ENCODE results near the gene MRPL34. TPM values are rescaled to one million over a fixed set of nuclear protein-coding genes. Genes with fewer than 3 reads are reported as not detected.
"Not testable (repeated sequence)": the region's sequence is repeated elsewhere in the genome, so short reads cannot be mapped to it uniquely, and the experiment has no call there.

MRPL34 gene
- polyA plus RNA-seq, 6 donors from 2014 or later, result 121 to 189 (median 160) TPM

DNA sequence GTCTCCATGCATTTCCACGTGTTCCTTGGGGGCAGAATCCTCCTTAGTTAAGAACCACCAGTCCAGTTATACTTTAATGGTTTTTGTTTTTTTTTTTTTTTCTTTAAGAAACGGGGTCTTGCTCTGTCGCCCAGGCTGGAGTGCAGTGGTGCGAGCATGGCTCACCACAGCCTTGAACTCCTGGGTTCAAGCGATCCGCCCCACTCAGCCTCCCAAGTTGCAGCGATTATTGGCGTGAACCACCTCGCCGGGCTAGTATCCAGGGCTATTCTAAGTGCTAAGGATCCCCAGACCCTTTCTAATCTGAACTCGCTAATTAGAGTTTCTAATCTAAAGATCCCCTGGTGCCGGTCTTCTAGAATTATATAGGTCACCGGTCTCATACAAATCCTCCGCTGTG, 12.1 kb upstream of the MRPL34 start:
- no peaks in the 10 kb centered on the region for H3K36me3 Mint-ChIP-seq
- DNase-seq (no peak), ATAC-seq (ENCODE audit: low read depth in 2 of 2) (no peak)
- H3K4me3 Mint-ChIP-seq, result peak overlapping the region in 3 of 8 donors; percentile 11 to 49 (median 47)
- H3K9me3 Mint-ChIP-seq, result no peaks in the 10 kb centered on the region
- H3K4me1 Mint-ChIP-seq, result peaks cover 4 to 16% (median 5%) of the 10 kb centered on the region in 3 donors
- no peaks in the 10 kb centered on the region for H3K27me3 Mint-ChIP-seq
- no peak overlapping the region for H3K27ac Mint-ChIP-seq

DNA sequence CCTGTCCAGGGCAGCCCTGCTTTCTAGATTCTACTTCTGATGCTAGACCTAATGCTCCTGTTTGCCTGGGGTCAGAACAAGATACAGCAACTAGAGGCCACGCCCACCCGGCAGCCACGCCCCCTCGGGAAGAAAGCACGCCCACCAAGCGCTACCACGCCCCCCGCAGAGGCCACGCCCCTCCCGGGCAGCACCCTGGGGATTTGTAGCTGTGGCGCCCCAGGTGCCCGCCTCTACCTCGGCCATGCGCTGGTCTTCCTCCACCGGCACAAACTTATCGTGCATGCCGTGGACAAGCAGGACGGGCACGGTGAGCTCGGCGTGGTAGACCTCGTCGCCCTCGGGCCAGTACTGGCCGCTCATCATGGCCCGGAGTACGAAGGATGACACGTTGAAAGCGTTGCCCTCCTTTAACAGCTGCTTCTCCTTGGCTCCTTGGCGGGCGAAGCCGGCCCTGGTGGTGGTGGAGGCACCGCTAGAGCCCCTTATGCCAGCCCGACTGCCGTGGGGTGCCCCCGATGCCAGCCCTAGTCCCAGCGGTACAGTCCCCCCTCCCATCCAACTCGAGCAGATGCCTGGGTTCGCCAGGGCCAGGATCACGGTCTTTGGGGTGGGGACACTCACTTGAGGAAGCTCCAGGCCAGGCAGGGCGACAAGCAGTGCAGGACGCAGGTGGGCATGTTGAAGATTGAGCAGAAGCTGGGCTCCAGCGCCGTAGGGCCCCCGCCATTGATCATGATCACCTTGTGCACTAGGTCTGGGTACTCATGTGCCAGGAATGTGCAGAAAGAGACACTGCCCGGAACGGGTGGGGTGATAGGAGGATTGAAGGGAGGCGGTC, 11.4 kb upstream of the MRPL34 start:
- Mint-ChIP-seq H3K36me3 (no peaks in the 10 kb centered on the region), H3K4me3 (peak overlapping the region in 4 of 8 donors; percentile 41 to 49 (median 44)), H3K27me3 (no peaks in the 10 kb centered on the region), H3K9me3 (no peaks in the 10 kb centered on the region), H3K4me1 (peaks cover 4 to 16% (median 5%) of the 10 kb centered on the region in 3 donors), H3K27ac (peak overlapping the region in 1 of 6 donors; percentile 49)
- DNase-seq (no peak), ATAC-seq (ENCODE audit: low read depth in 2 of 2) (no peak)

DNA sequence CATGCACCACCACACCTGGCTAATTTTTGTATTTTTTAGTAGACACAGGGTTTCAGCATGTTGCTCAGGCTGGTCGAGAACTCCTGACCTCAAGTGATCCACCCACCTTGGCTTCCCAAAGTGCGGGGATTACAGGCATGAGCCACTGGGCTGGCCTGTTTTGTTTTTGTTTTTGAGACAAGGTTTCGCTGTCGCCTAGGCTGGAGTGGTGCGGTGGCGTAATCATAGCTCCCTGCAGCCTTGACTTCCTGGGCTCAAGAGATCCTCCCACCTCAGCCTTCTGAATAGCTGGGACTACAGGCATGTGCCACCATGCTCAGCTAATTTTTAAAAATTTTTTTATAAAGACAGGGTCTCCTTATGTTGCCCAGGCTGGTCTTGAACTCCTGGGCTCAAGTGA, 10.1 kb upstream of the MRPL34 start:
- H3K9me3 Mint-ChIP-seq; H3K4me3 Mint-ChIP-seq; H3K27me3 Mint-ChIP-seq; DNase-seq; H3K36me3 Mint-ChIP-seq; H3K4me1 Mint-ChIP-seq; H3K27ac Mint-ChIP-seq; ATAC-seq (ENCODE audit: low read depth in 2 of 2): not testable (repeated sequence)

DNA sequence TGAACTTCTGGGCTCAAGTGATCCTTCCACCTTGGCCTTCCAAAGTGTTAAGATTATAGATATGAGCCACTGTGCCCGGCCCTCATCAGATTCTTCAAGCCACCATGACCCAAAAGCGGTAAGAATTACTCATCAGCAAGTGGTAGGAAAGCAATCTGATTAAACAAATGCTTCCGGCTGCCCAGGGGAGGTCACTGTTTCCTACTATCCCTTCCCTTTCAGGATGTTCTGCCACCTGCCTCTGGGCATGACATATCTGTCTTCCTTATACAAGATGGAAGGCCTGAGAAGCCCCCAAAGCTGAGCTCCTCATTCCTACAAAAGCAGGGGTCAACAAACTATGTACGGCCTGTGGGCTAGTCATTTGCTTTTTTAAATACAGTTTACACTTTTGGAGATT, 9.4 kb upstream of the MRPL34 start:
- Mint-ChIP-seq H3K36me3 (no peaks in the 10 kb centered on the region), H3K27me3 (no peaks in the 10 kb centered on the region), H3K4me3 (peak overlapping the region in 1 of 8 donors; percentile 16), H3K4me1 (peaks cover 4 to 10% (median 5%) of the 10 kb centered on the region in 3 donors), H3K27ac (peak overlapping the region in 2 of 6 donors; percentile 42 to 69), H3K9me3 (peaks cover 0 to 1% (median 0%) of the 10 kb centered on the region in 7 donors)
- DNase-seq (no peak), ATAC-seq (ENCODE audit: low read depth in 2 of 2) (no peak)

DNA sequence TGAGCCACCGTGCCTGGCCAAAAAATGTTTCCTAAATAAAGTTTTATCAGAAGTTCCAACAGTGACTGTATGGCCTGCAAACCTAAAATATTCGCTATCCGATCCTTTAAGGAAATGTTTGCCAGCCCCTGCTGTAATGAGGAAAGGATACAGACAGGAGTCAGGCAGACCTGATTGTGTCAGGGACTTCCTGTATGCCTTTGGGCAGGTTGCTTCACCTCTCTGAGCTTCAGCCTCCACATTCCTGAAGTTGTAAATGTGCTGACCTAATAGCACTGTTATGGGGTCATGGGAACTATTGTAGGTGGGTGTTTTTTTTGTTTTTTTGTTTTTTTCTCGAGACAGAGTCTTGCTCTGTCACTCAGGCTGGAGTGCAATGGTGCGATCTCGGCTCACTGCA, 8.7 kb upstream of the MRPL34 start:
- Mint-ChIP-seq H3K9me3 (peaks cover 0 to 1% (median 0%) of the 10 kb centered on the region in 7 donors), H3K27ac (no peak overlapping the region), H3K4me3 (no peak overlapping the region), H3K36me3 (no peaks in the 10 kb centered on the region), H3K27me3 (no peaks in the 10 kb centered on the region), H3K4me1 (peaks cover 1 to 11% (median 4%) of the 10 kb centered on the region in 3 donors)
- ATAC-seq (ENCODE audit: low read depth in 2 of 2) (no peak), DNase-seq (no peak)

DNA sequence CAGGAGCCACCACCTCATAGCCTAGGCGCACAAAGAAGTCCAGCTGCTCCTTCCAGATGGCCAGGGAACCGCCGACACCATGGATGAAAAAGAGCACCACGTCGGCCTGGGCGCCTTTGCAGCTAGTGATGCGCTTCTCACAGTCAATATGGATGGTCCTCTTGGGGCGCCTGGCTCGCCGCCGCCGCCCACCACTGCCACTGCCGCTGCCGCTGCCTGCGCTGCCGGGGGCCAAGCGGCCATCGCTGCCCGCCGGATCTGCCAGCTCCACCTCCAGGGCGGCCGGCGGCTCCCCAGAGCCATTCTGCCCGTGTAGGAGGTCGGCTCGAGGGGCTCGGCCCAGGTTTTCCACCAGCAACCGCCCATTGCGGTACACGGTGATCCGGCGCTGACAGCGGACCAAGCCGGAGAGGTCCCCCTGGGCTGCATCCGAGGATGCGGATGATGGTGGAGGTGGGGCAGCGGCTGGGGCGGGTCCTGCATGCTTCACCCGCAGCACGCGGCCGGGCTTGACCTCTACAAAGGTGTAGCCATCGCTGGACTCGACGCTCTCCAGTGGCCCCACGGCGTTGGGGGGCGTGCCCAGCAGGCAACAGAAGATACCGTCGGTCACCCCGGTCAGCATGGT, 4.6 kb upstream of the MRPL34 start:
- no peak overlapping the region for H3K27ac Mint-ChIP-seq
- ATAC-seq (ENCODE audit: low read depth in 2 of 2) (no peak), DNase-seq (no peak)
- H3K4me3 Mint-ChIP-seq, result peak overlapping the region in 2 of 8 donors; percentile 17 to 43
- H3K27me3 Mint-ChIP-seq, result no peaks in the 10 kb centered on the region
- H3K9me3 Mint-ChIP-seq, result peaks cover 0 to 1% (median 0%) of the 10 kb centered on the region in 7 donors
- H3K36me3 Mint-ChIP-seq, result no peaks in the 10 kb centered on the region
- peaks cover 15 to 32% (median 24%) of the 10 kb centered on the region in 3 donors for H3K4me1 Mint-ChIP-seq

DNA sequence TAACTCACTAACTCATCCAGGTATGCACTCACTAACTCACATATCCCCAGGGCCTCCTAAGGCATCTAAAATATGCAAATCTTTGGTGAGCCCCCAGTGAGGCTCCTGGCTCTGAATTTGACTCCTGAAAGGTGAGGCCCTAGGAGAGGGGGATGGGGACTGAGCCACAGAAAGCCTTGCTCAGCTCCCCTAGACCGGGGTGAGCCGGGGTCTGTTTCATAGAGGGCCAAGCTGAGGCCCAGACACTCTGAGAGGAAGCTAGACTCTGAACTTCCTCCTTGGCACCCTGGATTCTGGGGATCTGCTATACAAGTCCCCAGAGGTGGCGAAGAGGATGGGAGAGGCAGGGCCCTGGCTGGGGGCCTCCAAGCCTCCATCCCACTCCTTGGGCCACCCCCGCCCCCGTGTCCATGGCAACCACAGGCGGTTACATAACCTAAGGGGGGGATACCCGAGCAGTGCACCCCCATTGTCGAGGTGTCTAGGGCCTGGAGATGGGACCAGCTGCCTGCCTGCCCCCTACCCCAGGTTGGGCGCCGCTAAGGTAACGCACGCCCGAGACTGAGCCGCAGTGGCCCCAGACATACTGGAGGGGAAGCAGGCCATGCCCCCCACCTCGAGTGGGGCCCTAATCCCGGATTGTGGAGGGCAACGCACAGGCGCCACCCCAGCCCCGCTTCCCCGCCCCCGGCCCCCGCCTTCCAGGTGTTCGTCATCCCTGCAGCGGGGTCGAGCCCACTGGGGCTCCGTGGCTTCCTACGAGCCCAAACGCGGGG, 3.1 kb upstream of the MRPL34 start:
- H3K4me3 Mint-ChIP-seq, result peak overlapping the region; percentile 78 to 92 (median 85)
- DNase-seq, result peak; percentile 27
- peaks cover 0 to 1% (median 0%) of the 10 kb centered on the region in 7 donors for H3K9me3 Mint-ChIP-seq
- peaks cover 16 to 46% (median 24%) of the 10 kb centered on the region in 3 donors for H3K4me1 Mint-ChIP-seq
- peak overlapping the region in 4 of 6 donors; percentile 21 to 75 (median 73) for H3K27ac Mint-ChIP-seq
- ATAC-seq (ENCODE audit: low read depth in 2 of 2), result peak; percentile 0
- no peaks in the 10 kb centered on the region for H3K27me3 Mint-ChIP-seq
- no peaks in the 10 kb centered on the region for H3K36me3 Mint-ChIP-seq

DNA sequence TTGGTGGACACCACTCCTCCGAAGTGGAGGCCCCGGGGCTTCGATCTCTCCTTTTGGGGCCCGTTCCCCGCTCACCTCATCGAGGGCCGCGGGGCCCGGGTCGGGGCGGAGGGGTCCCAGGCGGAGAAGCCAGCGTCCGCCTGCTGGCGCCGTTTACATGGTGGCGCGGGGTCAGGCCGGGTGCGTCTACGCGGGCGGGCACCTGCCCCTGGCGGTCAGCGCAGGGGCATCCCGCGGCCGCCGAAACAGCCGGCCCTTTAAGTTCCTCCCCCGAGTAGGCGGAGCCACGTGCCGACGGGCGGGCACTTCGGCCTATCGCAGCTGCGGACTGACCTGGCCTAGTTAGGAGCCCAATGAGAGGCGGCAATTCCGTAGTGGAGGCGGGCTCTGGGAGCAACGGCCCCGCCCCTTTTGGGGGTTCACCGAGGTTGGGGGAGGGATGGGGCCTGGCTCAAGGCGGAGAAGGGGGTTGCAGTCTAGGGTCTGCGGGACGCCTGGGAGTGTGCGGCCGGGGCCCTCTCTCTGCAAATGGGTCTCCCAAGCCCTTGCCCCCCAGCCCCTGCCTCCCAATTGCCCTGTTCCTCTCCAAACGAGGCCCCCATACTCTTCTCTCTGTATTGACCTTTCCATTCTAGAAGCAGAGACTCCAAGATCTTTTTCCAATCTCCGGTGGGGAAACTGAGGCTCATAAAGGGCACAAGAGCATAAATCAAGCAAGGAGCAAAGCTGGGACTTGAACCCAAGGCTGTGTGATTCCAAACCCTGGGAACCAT, 2.3 kb upstream of the MRPL34 start, which contains the start of gene ABHD8:
Gene ABHD8, minus strand, starts transcription at position 259 of the 773 bp plus-strand sequence. CDS start 1,809 bp downstream, outside the sequence.
- Mint-ChIP-seq H3K4me3 (peak within 1 kb of the TSS; percentile 78 to 94 (median 89)), H3K27ac (peak within 1 kb of the TSS; percentile 49 to 75 (median 68)), H3K36me3 (no peaks in the 10 kb centered on the region), H3K27me3 (no peaks in the 10 kb centered on the region), H3K4me1 (peaks cover 22 to 51% (median 29%) of the 10 kb centered on the region in 3 donors), H3K9me3 (peaks cover 0 to 1% (median 0%) of the 10 kb centered on the region in 7 donors)
- DNase-seq (peak; percentile 91), ATAC-seq (ENCODE audit: low read depth in 2 of 2) (peak; percentile 65 to 67)

DNA sequence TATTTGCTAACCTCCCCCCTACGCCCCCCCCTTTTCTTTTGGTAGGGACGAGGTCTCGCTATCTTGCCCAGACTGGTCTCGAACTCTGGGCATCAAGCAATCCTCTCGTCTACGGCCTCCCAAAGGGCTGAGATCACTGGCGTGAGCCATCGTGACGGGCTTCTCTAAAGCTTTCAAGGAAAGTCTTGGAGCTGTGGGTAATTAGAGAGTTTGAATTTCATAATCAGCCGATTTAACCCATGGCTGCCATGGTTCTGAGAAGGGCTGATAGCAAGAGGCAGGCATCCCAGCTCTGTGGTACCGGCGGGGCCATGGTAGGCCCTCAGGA, 1.8 kb upstream of the MRPL34 start:
- peak overlapping the region in 1 of 6 donors; percentile 72 for H3K27ac Mint-ChIP-seq
- peaks cover 0 to 1% (median 0%) of the 10 kb centered on the region in 7 donors for H3K9me3 Mint-ChIP-seq
- H3K4me3 Mint-ChIP-seq, result peak overlapping the region in 7 of 8 donors; percentile 15 to 94 (median 84)
- H3K36me3 Mint-ChIP-seq, result no peaks in the 10 kb centered on the region
- H3K4me1 Mint-ChIP-seq, result peaks cover 22 to 54% (median 31%) of the 10 kb centered on the region in 3 donors
- DNase-seq, result no peak
- no peak for ATAC-seq (ENCODE audit: low read depth in 2 of 2)
- no peaks in the 10 kb centered on the region for H3K27me3 Mint-ChIP-seq

DNA sequence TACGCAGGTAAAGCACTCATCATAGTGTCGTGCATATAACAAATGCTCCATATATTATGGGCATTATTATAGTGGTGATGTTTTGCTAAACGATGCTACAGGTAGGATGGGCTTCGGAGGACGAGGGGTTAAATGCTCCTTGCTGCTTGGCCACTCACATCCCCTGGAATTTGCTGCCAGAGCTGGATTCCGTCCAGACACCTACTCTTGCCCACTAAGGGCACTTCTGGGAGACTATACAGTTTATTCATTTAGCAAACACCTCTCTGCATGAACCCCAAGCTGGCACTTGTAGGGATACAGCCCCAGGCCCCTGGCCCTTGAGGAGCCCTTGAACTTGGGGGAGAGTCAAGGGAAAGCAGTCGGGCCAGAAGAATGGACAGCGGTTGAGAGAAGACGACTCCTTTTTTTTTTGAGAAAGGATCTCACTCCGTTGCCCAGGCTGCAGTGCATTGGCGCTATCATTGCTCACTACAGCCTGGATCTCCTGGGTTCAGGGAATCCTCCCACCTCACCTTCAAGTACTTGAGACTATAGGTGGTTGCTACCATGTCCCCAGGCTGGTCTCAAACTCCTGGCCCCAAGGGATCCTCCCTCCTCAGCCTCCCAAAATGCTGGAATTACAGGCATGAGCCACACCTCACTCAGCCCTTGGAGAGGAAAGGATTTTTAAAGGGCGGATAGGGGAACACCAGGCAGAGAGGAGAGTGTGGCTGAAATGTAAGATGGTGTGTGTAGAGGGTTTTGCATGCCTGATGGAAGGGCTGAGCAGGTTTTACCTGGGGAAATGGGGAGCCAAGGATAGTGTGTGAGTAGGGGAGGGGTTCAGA, 1.1 kb upstream of the MRPL34 start:
- Mint-ChIP-seq H3K36me3 (no peaks in the 10 kb centered on the region), H3K4me3 (peak overlapping the region in 7 of 8 donors; percentile 65 to 94 (median 92)), H3K27ac (peak overlapping the region; percentile 59 to 93 (median 79)), H3K27me3 (no peaks in the 10 kb centered on the region), H3K9me3 (peaks cover 0 to 1% (median 0%) of the 10 kb centered on the region in 7 donors), H3K4me1 (peaks cover 29 to 61% (median 38%) of the 10 kb centered on the region in 3 donors)
- no peak for ATAC-seq (ENCODE audit: low read depth in 2 of 2)
- no peak for DNase-seq

DNA sequence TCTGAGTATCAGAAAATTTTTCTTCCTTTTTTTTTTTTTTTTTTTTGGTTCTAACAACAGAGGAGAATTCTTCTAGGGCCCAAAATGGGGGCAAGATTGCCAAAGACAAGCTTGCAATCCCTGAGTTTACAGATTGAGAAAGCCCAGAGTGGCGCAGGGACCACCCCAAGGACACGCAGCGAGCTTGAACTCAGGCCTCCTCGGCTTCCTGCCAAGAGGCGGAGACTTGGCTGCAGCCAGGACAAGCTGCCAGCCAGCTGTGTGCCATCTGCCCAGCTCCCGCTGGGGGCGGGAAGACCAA, 506 bp upstream of the MRPL34 start:
- no peaks in the 10 kb centered on the region for H3K36me3 Mint-ChIP-seq
- peak overlapping the region; percentile 59 to 93 (median 79) for H3K27ac Mint-ChIP-seq
- DNase-seq, result no peak
- H3K4me3 Mint-ChIP-seq, result peak overlapping the region in 7 of 8 donors; percentile 68 to 94 (median 92)
- peaks cover 31 to 64% (median 41%) of the 10 kb centered on the region in 3 donors for H3K4me1 Mint-ChIP-seq
- H3K9me3 Mint-ChIP-seq, result no peaks in the 10 kb centered on the region
- H3K27me3 Mint-ChIP-seq, result no peaks in the 10 kb centered on the region
- ATAC-seq (ENCODE audit: low read depth in 2 of 2), result no peak

DNA sequence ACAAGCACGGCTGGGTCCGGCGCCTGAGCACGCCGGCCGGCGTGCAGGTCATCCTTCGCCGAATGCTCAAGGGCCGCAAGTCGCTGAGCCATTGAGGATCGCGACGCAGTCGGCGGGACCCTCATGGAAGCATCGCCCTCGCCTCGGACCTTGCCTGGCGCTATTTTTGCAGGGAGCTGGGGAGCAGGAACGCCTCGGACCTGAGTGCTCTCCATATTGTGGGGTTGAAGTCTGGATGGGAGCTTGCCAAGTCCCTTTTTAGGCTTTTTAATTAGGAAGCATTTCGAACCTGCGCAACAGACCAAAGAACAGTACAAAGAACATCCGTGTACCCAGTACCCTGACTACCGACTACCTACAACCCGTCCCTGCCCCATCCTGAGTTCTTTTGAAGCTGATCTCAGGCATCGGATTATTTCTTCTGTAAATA, 628 bp downstream of the MRPL34 start:
- Mint-ChIP-seq H3K36me3 (no peaks in the 10 kb centered on the region), H3K4me1 (peaks cover 34 to 74% (median 53%) of the 10 kb centered on the region in 3 donors)
- no peak for DNase-seq

More for the DNA sequence above, 628 bp downstream of the MRPL34 start:
- no peaks in the 10 kb centered on the region for H3K9me3 Mint-ChIP-seq
- H3K27ac Mint-ChIP-seq, result peak overlapping the region in 3 of 6 donors; percentile 61 to 82 (median 81)
- no peaks in the 10 kb centered on the region for H3K27me3 Mint-ChIP-seq
- ATAC-seq (ENCODE audit: low read depth in 2 of 2), result no peak
- H3K4me3 Mint-ChIP-seq, result peak overlapping the region; percentile 80 to 94 (median 92)

Data from naive B cell (primary cell).